GM12878 (cell line): Measurements from ENCODE around the gene SEMA7A. TPM values are rescaled to one million over a fixed set of nuclear protein-coding genes. Genes with fewer than 3 reads are reported as not detected.
A peak's percentile ranks its signal among the peaks of the same experiment; 100 is the strongest.

Experiments
- BCL11A ChIP-seq: IDR thresholded peaks from 2 replicates; pipeline ENCODE4 v1.6.1; 2011; ENCODE audit warnings: low read depth, low read length
- BRCA1 ChIP-seq: IDR thresholded peaks from 2 replicates; pipeline ENCODE4 v1.6.1; 2011; ENCODE audit warnings: low read depth, low read length, improper control_type of control experiment
- CBFB ChIP-seq: IDR thresholded peaks from 2 replicates; pipeline ENCODE4 v1.6.1; 2016; ENCODE audit warnings: antibody characterized with exemption, low read depth
- CHD4 ChIP-seq: fragments of 200-600 bp; sonication (generic); IDR thresholded peaks from 2 replicates; pipeline ENCODE4 v1.6.1; 2016; ENCODE audit warnings: mild to moderate bottlenecking
- DPF2 ChIP-seq: fragments of 450-650 bp; IDR thresholded peaks from 2 replicates; pipeline ENCODE4 v1.6.1; 2017; ENCODE audit warnings: mild to moderate bottlenecking
- EED ChIP-seq: sonication (generic); IDR thresholded peaks from 2 replicates; pipeline ENCODE4 v1.6.1; 2016; ENCODE audit warnings: antibody characterized with exemption, low read depth
- ELK1 ChIP-seq: IDR thresholded peaks from 2 replicates; pipeline ENCODE4 v1.6.1; 2012; ENCODE audit warnings: low read depth, low read length, improper control_type of control experiment
- ESRRA ChIP-seq: IDR thresholded peaks from 2 replicates; pipeline ENCODE4 v1.6.1; 2012; ENCODE audit warnings: mild to moderate bottlenecking, low read length, improper control_type of control experiment
- FOXM1 ChIP-seq: IDR thresholded peaks from 2 replicates; pipeline ENCODE4 v1.6.1; 2012; ENCODE audit warnings: low read depth, mild to moderate bottlenecking, inconsistent platforms, low read length, moderate library complexity
- GABPA ChIP-seq: IDR thresholded peaks from 2 replicates; pipeline ENCODE4 v1.6.1; 2014; ENCODE audit warnings: antibody characterized with exemption, low read depth, mild to moderate bottlenecking, inconsistent platforms
- HCFC1 ChIP-seq: fragments of 150-350 bp; IDR thresholded peaks from 2 replicates; pipeline ENCODE4 v1.6.1; 2014; ENCODE audit warnings: low read length
- HDGF ChIP-seq: fragments of 450-650 bp; IDR thresholded peaks from 2 replicates; pipeline ENCODE4 v1.6.1; 2016; ENCODE audit warnings: antibody characterized with exemption
- NFXL1 ChIP-seq: fragments of 450-650 bp; IDR thresholded peaks from 2 replicates; pipeline ENCODE4 v1.6.1; 2017; ENCODE audit warnings: antibody characterized with exemption, mild to moderate bottlenecking, borderline replicate concordance
- NKRF ChIP-seq: fragments of 450-650 bp; conservative IDR thresholded peaks from 2 replicates; pipeline ENCODE4 v1.6.1; 2017; ENCODE audit warnings: mild to moderate bottlenecking, moderate library complexity
- POLR2AphosphoS5 ChIP-seq: IDR thresholded peaks from 2 replicates; pipeline ENCODE4 v1.6.1; 2011; ENCODE audit warnings: mild to moderate bottlenecking, low read length, inconsistent platforms
- RFX5 ChIP-seq: IDR thresholded peaks from 2 replicates; pipeline ENCODE4 v1.6.1; 2011; ENCODE audit warnings: low read depth, low read length, improper control_type of control experiment
- SIN3A ChIP-seq: IDR thresholded peaks from 2 replicates; pipeline ENCODE4 v1.6.1; 2012; ENCODE audit warnings: low read depth, low read length, improper control_type of control experiment
- SIX5 ChIP-seq: IDR thresholded peaks from 2 replicates; pipeline ENCODE4 v1.6.1; 2011; ENCODE audit warnings: mild to moderate bottlenecking, low read depth, low read length, moderate library complexity; ENCODE audit not compliant: severe bottlenecking
- SKIL ChIP-seq: fragments of 450-650 bp; IDR thresholded peaks from 2 replicates; pipeline ENCODE4 v1.6.1; 2017; ENCODE audit warnings: mild to moderate bottlenecking, low read depth, inconsistent platforms; ENCODE audit not compliant: poor library complexity, severe bottlenecking
- SMAD5 ChIP-seq: IDR thresholded peaks from 2 replicates; pipeline ENCODE4 v1.6.1; 2016; ENCODE audit warnings: antibody characterized with exemption, low read depth
- SPI1 ChIP-seq: IDR thresholded peaks from 2 replicates; pipeline ENCODE4 v1.6.1; 2011; ENCODE audit warnings: low read depth, mild to moderate bottlenecking, low read length, moderate library complexity, borderline replicate concordance; ENCODE audit not compliant: insufficient read depth
- SRF ChIP-seq, 2 experiments: IDR thresholded peaks; 2 replicates each; pipeline ENCODE4 v1.6.1; 2011; ENCODE audit warnings: low read depth in 2 of 2, low read length in 2 of 2, mild to moderate bottlenecking in 1 of 2, moderate library complexity in 1 of 2
- TCF12 ChIP-seq: IDR thresholded peaks from 2 replicates; pipeline ENCODE4 v1.6.1; 2011; ENCODE audit warnings: low read depth, mild to moderate bottlenecking, low read length
- ZNF274 ChIP-seq: IDR thresholded peaks from one replicate; pipeline ENCODE4 v1.8.0; 2011; ENCODE audit not compliant: insufficient read length, insufficient read depth
- polyA plus RNA-seq, 11 experiments: library from polyadenylated mRNA; depleted of rRNA in 4 of 11; unstranded in 6 of 11; stranded (reverse) in 5 of 11; fragments of >200 nt; fragmentation: Nextera tagmentation in 4 of 11; fragmentation: Illumina TruSeq in 1 of 11; extraction: Ambion mirVana in 4 of 11; extraction: Trizol in 1 of 11; gene quantifications; 1 replicate in 1 of 11; 2 replicates in 10 of 11; pipeline versions ENCODE4 v1.2.1 to v1.2.3, GENCODE V29; 2011 to 2016; ENCODE audit warnings: inconsistent platforms in 2 of 11, missing spikeins in 2 of 11, low read depth in 1 of 11
- total RNA-seq, 4 experiments: library from RNA; depleted of rRNA in 3 of 4; stranded (reverse); fragments of >200 nt in 3 of 4; fragmentation: Illumina TruSeq in 1 of 4; extraction: Trizol in 1 of 4; gene quantifications; 2 replicates each; pipeline versions ENCODE4 v1.2.1 to v1.2.3, GENCODE V29; 2013 to 2021

The SEMA7A gene
- total and polyA plus RNA-seq, 10 of the 15 experiments (the other 5 are each of a cell fraction or from before 2014, with no cell fraction given) = 0.08 to 112 (median 53.5) TPM

GRCh38 chr15:74460871-74461846 lies 27.4 kb upstream of the SEMA7A start, which contains the start of gene UBL7 (continued):
- no peak for TF ChIP-seq SKIL
- no peak for TF ChIP-seq CHD4
- TF ChIP-seq SRF (IDR thresholded peaks at IDR 0.05; ENCODE audit: low read depth in 2 of 2, low read length in 2 of 2) = peak; percentile 32 to 42; a peak in 1 of 4 replicates
- no peak for TF ChIP-seq RFX5
- TF ChIP-seq FOXM1 = 0 out of 2 replicates have a peak, but pooled peaks have one; percentile 70
- peak; percentile 94 for TF ChIP-seq POLR2AphosphoS5
- no peak for TF ChIP-seq DPF2
- no peak for TF ChIP-seq NFXL1
- TF ChIP-seq ELK1 = peak; percentile 96
- peak; percentile 97 for TF ChIP-seq GABPA
- TF ChIP-seq TCF12 = 0 out of 2 replicates have a peak, but pooled peaks have one; percentile 35
- TF ChIP-seq ZNF274 = no peak
- TF ChIP-seq CBFB = peak; percentile 78
- TF ChIP-seq SMAD5 = peak; percentile 72; the same call in 1 of the 2 replicates
- TF ChIP-seq HDGF = no peak; the same call in 1 of the 2 replicates
- no peak for TF ChIP-seq ESRRA
- TF ChIP-seq SPI1 = 0 out of 2 replicates have a peak, but pooled peaks have one; percentile 8
- peak; percentile 97 for TF ChIP-seq SIN3A
- TF ChIP-seq SIX5 = peak; percentile 91
- TF ChIP-seq HCFC1 = peak; percentile 96
- peak; percentile 26 for TF ChIP-seq EED
- TF ChIP-seq BRCA1 = no peak
- TF ChIP-seq NKRF = peak; percentile 99
- TF ChIP-seq BCL11A = peak; percentile 25; the same call in 1 of the 2 replicates
